OCI-LY1 (cell line): Measurements from ENCODE around the gene YBX2.

ENCODE experiments used
- EZH2 ChIP-seq: fragments of 200-600 bp; sonication (generic), shearing (Covaris generic); IDR thresholded peaks from 2 replicates; pipeline ENCODE4 v1.8.0; 2017; ENCODE audit warnings: borderline replicate concordance, mixed run types, mild to moderate bottlenecking, antibody characterized with exemption, low read length, moderate library complexity, mixed read lengths
- TF ChIP-seq, protein P1 (sequence below): fragments of 200-600 bp; sonication (generic), shearing (Covaris generic); IDR thresholded peaks from 2 replicates; pipeline ENCODE4 v1.5.1; 2017; ENCODE audit warnings: mild to moderate bottlenecking, antibody characterized with exemption, low read length, moderate library complexity, mixed read lengths

DNA sequence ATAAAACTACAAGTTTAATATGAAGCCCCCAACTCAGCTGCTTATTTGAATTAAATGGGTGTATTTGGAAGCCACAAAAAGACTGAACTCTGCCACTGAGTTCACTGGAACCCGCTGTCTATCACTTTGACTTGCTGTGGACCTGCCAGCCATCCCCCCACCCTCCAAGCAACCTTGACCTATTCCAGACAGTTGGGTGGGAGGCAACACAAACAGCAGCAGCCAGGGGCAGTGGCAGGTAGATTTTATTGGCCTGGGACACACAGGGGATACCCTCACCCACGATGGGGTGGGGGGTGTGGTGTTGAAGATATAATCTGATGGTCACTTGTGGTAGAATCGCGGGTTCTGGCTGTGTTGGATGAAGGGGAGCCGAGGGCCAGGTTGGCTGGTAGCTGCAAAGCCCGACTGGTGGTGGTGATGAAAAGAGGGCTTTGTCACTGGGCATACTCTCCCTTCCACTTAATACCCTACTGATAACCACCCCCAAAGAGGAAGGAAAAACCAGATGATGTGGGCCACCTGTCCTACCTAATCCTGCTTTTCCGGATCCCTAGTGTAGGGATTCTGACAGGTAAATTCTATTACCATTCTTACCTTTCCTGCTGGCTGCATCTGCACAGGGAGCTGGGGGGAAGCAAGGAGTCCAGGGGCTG is 18.1 kb upstream of the YBX2 start:
- TF ChIP-seq, protein P1, sequence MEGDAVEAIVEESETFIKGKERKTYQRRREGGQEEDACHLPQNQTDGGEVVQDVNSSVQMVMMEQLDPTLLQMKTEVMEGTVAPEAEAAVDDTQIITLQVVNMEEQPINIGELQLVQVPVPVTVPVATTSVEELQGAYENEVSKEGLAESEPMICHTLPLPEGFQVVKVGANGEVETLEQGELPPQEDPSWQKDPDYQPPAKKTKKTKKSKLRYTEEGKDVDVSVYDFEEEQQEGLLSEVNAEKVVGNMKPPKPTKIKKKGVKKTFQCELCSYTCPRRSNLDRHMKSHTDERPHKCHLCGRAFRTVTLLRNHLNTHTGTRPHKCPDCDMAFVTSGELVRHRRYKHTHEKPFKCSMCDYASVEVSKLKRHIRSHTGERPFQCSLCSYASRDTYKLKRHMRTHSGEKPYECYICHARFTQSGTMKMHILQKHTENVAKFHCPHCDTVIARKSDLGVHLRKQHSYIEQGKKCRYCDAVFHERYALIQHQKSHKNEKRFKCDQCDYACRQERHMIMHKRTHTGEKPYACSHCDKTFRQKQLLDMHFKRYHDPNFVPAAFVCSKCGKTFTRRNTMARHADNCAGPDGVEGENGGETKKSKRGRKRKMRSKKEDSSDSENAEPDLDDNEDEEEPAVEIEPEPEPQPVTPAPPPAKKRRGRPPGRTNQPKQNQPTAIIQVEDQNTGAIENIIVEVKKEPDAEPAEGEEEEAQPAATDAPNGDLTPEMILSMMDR: no peak
- TF ChIP-seq EZH2: no peak
